Suppressor macrophage treated with lipopolysaccharide for 1 hour (primary cell): ENCODE data around the gene COBL.

ENCODE experiments used
- DNase-seq, 3 donors: peaks; one replicate each; pipeline ENCODE4 v3.0.0-alpha.2; 2020 to 2022

COBL gene

GRCh38 chr7:51327287-51327717 lies 10.7 kb upstream of the COBL start:
- no peak for DNase-seq

DNA sequence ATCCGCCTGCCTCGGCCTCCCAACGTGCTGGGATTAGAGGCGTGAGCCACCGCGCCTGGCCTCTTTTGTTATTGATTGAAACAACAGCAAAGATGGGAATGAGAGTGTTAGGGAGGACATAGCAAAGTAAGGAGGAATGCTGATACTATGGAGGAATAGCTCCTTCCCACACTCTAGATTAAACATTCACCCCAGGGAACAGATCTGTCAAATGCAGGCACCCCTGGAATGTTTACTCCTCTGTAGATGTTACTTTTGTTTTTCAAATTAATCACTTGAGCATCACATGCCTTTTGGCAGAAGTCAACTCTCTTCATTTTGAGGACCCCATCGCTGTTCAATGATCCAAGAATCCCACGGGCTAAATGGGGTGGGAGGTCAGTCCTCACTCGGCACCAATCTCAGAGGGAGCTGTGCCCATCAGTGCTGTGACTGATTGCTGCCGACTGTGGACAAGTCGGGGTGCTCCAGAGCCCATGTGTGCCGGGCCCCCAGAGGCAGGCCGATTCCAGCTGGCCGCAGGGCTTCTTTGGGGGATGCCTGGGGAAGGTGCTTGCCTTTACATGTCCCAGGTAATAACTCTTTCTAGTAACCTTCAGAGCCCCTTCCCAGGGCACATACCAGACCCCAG lies 10.2 kb upstream of the COBL start:
- DNase-seq: no peak

GRCh38 chr7:51325908-51326307 lies 9.3 kb upstream of the COBL start:
- DNase-seq: no peak

DNA sequence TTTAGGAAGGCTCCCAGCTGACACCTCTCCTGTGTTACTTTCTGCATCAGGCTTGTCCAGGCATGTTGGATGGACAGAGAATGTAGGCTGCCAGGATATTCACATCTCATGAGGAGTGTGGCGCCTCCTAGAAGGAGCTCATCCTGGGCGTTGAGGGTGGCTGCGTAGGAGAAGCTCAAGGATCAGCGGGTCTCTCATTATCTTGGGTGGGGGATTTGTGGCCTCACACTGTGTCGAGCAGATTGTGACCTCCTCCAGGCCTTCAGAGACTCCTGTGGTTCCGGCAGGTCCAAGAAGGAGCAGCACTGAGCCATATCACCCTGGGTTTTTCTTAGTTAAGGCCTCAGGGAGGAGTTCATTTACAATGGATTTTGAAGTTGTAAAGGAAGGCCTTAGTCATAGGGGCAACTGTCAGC lies 8.7 kb upstream of the COBL start:
- DNase-seq: no peak

DNA sequence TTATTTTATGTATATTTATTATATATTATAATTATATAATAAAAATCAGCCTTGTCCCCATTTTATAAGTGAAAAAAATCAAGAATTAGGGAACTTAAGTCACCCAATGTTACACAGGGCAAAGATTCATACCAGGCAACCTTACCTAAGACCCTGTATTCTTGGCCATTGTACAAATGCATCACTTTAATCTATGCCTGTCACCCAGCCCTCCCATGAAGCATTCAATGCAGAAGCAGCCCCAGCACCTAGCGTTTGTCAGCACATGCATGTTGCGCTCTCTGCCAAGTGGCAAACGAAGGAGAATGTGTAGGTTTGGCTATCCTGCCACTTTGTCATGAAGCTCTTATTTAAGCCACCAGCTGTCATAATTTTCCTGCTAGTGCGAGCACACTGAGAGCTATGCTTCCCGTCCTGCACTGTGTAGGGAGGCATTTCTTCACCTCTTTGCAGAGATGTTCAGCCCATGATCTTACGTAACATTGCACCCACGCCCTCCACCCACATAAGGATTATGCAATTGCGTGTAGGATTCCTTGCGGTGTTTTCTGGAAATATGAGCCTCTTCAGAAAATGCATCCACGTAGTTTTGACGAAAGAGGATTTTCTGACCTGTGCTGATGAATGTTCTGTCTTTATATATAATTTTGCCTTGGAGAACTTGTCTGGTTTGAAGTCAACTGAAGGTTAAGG lies 7.7 kb upstream of the COBL start:
- DNase-seq: peak; percentile 54 to 58 (median 56)

GRCh38 chr7:51321961-51322515 lies 5.4 kb upstream of the COBL start:
- no peak for DNase-seq

- DNase-seq: no peak
These were observed 2.4 kb upstream of the COBL start for GRCh38 chr7:51318886-51319579.

DNA sequence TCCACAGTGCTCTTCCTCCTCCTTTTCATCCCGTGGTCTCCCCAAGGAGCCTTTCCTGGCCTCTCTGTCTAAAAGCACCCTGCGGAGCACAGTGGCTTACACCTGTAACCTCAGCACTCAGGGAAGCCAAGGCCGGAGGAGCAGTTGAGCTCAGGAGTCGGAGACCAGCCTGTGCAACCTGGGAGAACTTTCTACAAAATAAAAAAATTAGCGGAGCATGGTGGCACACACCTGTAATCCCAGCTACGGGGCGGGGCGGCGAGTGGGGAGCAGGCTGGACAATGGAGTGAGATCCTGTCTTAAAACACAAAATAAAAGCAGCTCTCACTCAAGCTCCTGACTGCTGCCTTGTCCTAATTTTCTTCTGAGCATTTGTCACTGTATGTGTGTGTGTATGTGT lies 1.4 kb upstream of the COBL start:
- no peak for DNase-seq

GRCh38 chr7:51317582-51317910 lies 937 bp upstream of the COBL start:
- no peak for DNase-seq

GRCh38 chr7:51316262-51316665 lies 345 bp downstream of the COBL start:
- no peak for DNase-seq

DNA sequence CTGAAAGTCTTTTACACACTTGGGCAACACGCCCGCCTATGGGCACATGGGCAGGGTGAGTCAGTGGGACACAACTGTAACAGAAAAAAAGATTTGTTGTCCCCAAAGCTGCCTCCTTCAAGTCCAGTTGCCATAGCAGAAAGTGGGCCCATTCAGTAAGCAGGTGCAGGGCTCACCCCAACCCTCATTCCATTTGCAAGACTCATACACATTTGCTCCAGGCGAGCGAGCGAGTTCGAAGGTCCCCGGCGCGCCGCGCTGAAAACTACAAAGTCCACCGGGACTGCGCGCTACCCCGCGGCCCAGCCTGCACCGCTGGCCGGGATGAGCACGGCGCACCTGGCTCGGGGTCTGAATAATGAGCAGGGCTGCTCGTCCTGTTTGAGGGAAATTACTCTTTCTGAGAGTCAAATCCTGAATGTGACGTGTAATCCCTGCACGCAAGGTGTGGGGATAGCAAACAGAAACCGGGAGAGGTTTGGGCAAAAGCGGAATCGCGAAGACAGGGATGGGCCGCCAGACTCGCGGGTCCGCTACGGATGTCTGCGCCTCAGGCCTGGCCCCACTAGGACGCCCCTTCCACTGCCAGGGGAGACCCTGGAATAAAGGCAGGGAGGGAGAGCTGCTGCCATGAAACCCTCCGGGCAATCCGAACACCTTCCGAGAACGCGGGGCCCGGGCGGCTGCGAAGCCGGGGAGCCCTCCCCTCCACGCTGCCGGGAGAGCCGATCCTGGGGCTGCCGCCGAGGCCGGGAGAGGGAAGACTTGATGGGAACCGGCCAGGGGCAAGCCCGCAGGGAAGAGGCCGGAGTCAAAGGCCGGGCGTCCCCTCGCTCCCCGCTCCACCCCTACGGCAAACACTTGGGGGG lies 982 bp downstream of the COBL start:
- DNase-seq: no peak

DNA sequence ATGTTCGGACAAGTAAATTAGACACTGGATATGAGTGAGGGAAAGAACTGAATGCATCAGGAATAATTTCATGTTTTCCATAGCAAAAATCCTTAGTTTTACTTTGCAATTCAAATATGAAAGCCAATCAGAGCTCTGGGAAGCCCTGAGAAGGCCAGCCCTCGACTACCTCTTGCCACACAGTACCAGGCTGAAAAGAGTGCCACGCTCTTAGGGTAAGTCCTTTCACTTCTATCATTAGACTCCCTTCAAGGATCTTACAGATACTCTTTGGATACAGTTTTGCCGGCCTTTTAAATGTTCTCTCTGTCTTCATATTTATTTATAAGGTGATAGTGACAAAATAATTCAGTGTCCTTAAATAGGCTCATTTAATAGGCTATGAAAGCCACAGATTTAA lies 1.9 kb downstream of the COBL start:
- DNase-seq: no peak

- DNase-seq: no peak
These were observed 2.7 kb downstream of the COBL start for GRCh38 chr7:51313738-51314425.

DNA sequence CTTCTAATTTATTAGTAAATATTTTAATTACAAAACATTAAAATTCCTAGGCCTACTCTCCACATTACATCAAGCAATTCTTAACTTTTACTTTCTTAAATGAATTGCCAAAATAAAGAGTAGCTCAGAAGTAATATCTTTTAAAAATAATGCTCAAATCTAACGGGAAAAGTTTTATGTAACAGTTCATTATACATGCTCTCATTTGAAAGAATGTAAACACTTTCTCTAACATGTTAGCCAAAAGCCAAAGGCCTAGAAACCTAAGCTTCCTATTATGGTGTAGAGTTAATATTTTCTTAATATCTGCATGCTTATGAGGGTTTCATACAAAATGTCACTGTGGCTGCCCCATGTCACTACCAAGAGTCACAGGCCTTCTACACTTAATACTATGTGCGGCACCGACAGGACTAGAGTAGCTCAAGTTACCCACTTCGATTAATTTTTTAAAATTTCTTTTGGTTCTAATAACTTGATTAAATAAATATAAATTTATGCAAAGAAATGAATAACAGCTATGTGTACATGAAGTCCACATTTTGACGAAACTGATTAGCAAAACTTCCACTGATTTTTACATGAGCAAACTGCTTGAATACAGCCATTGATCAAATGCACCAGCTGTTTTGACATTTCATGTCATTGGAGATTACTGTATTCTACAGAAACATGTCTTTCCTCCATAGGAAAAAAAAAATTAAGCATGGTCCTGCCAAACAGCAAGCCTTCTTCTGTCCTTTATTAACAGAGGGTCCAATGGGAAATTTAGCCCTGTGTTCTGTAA lies 3.5 kb downstream of the COBL start:
- no peak for DNase-seq

DNA sequence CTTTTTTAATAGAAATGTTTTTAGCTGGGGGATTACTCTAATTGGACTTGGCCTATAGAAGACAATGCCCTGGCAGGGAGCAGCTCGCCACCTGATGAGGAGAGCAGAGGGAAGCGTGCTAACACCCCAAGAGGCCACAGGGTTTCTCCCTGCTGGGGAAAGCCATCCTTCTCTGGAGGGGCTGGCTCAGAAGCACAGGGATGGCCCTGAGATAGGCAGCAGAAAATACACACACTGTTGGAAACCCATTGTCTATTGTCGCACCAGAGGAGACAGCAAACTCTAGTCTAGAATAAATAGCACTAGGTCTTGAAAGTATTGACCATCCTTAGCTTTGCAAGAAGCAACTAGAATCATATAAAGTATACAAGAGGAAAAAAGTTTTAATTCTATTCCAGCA lies 5.4 kb downstream of the COBL start:
- no peak for DNase-seq

DNA sequence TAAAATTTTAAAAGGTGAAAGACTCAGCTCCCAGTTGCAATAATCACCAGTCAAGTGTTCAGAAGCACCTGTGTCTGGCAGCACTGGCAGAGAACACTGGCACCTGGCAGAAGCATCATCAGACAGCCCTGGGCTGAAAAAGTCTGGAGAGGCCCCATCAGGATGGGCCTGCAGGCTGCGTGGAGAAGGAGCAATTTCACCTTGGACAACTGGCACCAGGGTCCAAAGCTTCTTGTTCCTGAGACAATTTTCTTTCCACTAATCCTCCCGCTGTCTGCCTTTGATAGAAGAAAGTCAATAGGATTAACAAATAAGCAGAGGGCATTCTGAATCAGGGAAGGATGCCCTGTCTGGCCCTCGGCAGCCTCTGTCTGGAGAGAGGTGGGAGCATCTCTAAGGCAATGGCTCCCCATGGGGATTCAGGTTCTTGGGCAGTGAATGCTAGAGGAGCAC lies 6.5 kb downstream of the COBL start:
- no peak for DNase-seq

GRCh38 chr7:51309361-51310130 lies 7.1 kb downstream of the COBL start:
- DNase-seq: no peak

- DNase-seq: no peak
These were observed 7.9 kb downstream of the COBL start for GRCh38 chr7:51308696-51309095.

DNA sequence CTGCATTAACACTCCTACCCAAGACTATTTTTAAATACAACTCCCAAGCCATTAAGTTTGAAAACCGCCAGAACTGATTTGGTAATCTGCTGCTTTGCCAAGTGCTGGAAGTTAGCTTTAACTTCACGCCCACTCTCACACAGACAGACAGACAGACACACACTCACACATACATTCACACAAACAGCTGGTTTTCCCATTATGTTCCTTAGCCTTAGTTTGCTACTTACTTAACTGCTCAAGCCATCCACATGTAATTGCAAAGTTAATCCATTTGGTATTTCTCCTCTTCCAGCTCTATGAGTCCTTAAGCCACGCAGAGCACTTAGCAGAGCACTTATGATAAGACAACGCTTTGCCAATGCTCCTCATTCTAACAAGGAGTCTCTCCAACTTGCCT lies 8.3 kb downstream of the COBL start:
- no peak for DNase-seq

DNA sequence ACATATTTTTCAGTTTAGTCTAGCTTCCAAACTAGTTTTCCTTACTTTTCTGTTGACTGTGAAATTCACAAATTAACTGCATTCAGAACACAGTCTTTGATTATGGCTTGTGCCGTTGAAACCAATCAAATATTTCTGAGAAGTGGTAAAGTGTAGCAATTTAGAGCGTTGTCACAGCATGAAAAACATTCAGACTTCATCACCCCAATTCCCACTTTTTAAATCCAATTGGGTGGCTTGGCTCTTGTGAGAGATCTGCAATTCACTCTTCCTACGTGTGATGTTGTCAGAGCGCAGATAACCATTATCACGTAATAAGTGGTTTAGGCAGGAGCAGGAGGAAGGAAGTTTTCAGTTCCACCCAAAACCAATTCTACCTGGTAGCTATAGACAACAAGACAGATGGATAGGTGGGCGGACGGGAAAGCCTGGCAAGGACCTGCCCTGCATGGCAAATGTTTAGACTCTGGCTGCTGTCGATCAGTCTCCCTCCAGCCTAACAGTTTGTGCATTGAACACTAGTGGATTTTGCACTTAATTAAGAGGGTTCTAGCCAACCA lies 8.9 kb downstream of the COBL start:
- no peak for DNase-seq
